H9 (cell line): ENCODE results near the gene PRKCA. TPM values are rescaled to one million over a fixed set of nuclear protein-coding genes. Genes with fewer than 3 reads are reported as not detected.
A peak's percentile ranks its signal among the peaks of the same experiment; 100 is the strongest.

ENCODE experiments used
- DNase-seq: peaks from one replicate; pipeline ENCODE4 v3.0.0-alpha.2; 2017
- H2AFZ ChIP-seq: one replicate; pipeline ENCODE4 v1.6.1; 2013; ENCODE audit warnings: mild to moderate bottlenecking, low read length, control low read depth, moderate library complexity
- H2AK5ac ChIP-seq: 2 replicates; pipeline ENCODE4 v1.6.1; 2013; ENCODE audit warnings: low read length, control low read depth, mixed read lengths; ENCODE audit not compliant: insufficient read length
- H2BK120ac ChIP-seq: one replicate; pipeline ENCODE4 v1.6.1; 2013; ENCODE audit warnings: low read depth, mild to moderate bottlenecking, low read length, control low read depth, inconsistent platforms; ENCODE audit not compliant: poor library complexity, severe bottlenecking
- H2BK12ac ChIP-seq: 2 replicates; pipeline ENCODE4 v1.6.1; 2013; ENCODE audit warnings: low read length, control low read depth, mixed read lengths, low read depth; ENCODE audit not compliant: insufficient read length
- H2BK15ac ChIP-seq: 2 replicates; pipeline ENCODE4 v1.6.1; 2013; ENCODE audit warnings: low read depth, low read length, control low read depth
- H2BK20ac ChIP-seq: one replicate; pipeline ENCODE4 v1.6.1; 2013; ENCODE audit warnings: low read depth, mild to moderate bottlenecking, low read length, control low read depth, inconsistent platforms; ENCODE audit not compliant: poor library complexity, severe bottlenecking
- H2BK5ac ChIP-seq: 2 replicates; pipeline ENCODE4 v1.6.1; 2013; ENCODE audit warnings: low read length, control low read depth, mixed read lengths; ENCODE audit not compliant: insufficient read length
- H3K14ac ChIP-seq: 2 replicates; pipeline ENCODE4 v1.6.1; 2013; ENCODE audit warnings: low read length, control low read depth; ENCODE audit not compliant: insufficient read depth
- H3K18ac ChIP-seq: 2 replicates; pipeline ENCODE4 v1.6.1; 2013; ENCODE audit warnings: low read depth, mild to moderate bottlenecking, mixed read lengths, low read length, control low read depth; ENCODE audit not compliant: insufficient read length
- H3K23ac ChIP-seq: 2 replicates; pipeline ENCODE4 v1.6.1; 2013; ENCODE audit warnings: low read length, control low read depth, mixed read lengths, low read depth; ENCODE audit not compliant: insufficient read length
- H3K23me2 ChIP-seq: 2 replicates; pipeline ENCODE4 v1.6.1; 2013; ENCODE audit warnings: low read depth, mild to moderate bottlenecking, mixed read lengths, low read length, control low read depth; ENCODE audit not compliant: insufficient read length, poor library complexity, severe bottlenecking
- H3K27ac ChIP-seq: 2 replicates; pipeline ENCODE4 v1.5.1; 2013; ENCODE audit warnings: low read length, control low read depth, mixed read lengths, low read depth; ENCODE audit not compliant: insufficient read length
- H3K27me3 ChIP-seq: 2 replicates; pipeline ENCODE4 v1.6.1; 2013; ENCODE audit warnings: low read length, control low read depth, inconsistent platforms; ENCODE audit not compliant: insufficient read depth
- H3K4ac ChIP-seq: 2 replicates; pipeline ENCODE4 v1.6.1; 2013; ENCODE audit warnings: low read depth, mild to moderate bottlenecking, control low read depth, inconsistent platforms, low read length, moderate library complexity
- H3K4me1 ChIP-seq: 2 replicates; pipeline ENCODE4 v1.6.1; 2013; ENCODE audit warnings: low read length, control low read depth, inconsistent platforms; ENCODE audit not compliant: insufficient read depth
- H3K4me2 ChIP-seq: 2 replicates; pipeline ENCODE4 v1.6.1; 2013; ENCODE audit warnings: low read length, control low read depth, mixed read lengths; ENCODE audit not compliant: insufficient read length, insufficient read depth
- H3K56ac ChIP-seq: 2 replicates; pipeline ENCODE4 v1.6.1; 2013; ENCODE audit warnings: low read depth, mild to moderate bottlenecking, mixed read lengths, low read length, control low read depth; ENCODE audit not compliant: insufficient read length
- H3K79me1 ChIP-seq: 2 replicates; pipeline ENCODE4 v1.6.1; 2013; ENCODE audit warnings: low read depth, mild to moderate bottlenecking, moderate library complexity, low read length, control low read depth, inconsistent platforms; ENCODE audit not compliant: insufficient read depth, poor library complexity, severe bottlenecking
- H3K79me2 ChIP-seq: 2 replicates; pipeline ENCODE4 v1.6.1; 2013; ENCODE audit warnings: low read length, control low read depth, inconsistent platforms; ENCODE audit not compliant: insufficient read depth
- H3K9ac ChIP-seq: 2 replicates; pipeline ENCODE4 v1.6.1; 2013; ENCODE audit warnings: low read length, control low read depth, mixed read lengths; ENCODE audit not compliant: insufficient read length; ENCODE audit errors: extremely low read depth
- H3K9me3 ChIP-seq: one replicate; pipeline ENCODE4 v1.6.1; 2013; ENCODE audit warnings: low read depth, low read length, inconsistent platforms; ENCODE audit not compliant: control insufficient read depth
- H3T11ph ChIP-seq: one replicate; pipeline ENCODE4 v1.6.1; 2013; ENCODE audit warnings: mild to moderate bottlenecking, low read length, control low read depth, inconsistent platforms
- H4K20me1 ChIP-seq: one replicate; pipeline ENCODE4 v1.6.1; 2013; ENCODE audit not compliant: control insufficient read depth, insufficient read length, insufficient read depth
- H4K5ac ChIP-seq: 2 replicates; pipeline ENCODE4 v1.6.1; 2013; ENCODE audit warnings: low read depth, mild to moderate bottlenecking, mixed read lengths, low read length, control low read depth; ENCODE audit not compliant: insufficient read length
- H4K8ac ChIP-seq: replicated peaks from 2 replicates; pipeline ENCODE4 v1.6.1; 2013; ENCODE audit warnings: low read length, control low read depth, mixed read lengths, low read depth; ENCODE audit not compliant: insufficient read length
- H4K91ac ChIP-seq: 2 replicates; pipeline ENCODE4 v1.6.1; 2013; ENCODE audit warnings: low read depth, mild to moderate bottlenecking, moderate library complexity, mixed read lengths, low read length, control low read depth; ENCODE audit not compliant: insufficient read length
- H3K27ac Mint-ChIP-seq, 3 experiments: 2 replicates in 2 of 3; 3 replicates in 1 of 3; pipeline ENCODE4 v1.8.0; 2020 to 2021; ENCODE audit warnings: mixed read lengths in 3 of 3, mild to moderate bottlenecking in 1 of 3, moderate library complexity in 1 of 3
- H3K27me3 Mint-ChIP-seq: 2 replicates; pipeline ENCODE4 v1.8.0; 2021; ENCODE audit warnings: low read depth, mild to moderate bottlenecking, moderate library complexity, mixed read lengths
- H3K36me3 Mint-ChIP-seq, 3 experiments: 2 replicates in 2 of 3; 3 replicates in 1 of 3; pipeline ENCODE4 v1.8.0; 2020 to 2021; ENCODE audit warnings: low read depth in 3 of 3, mixed read lengths in 3 of 3; ENCODE audit not compliant: insufficient read depth in 1 of 3
- H3K4me1 Mint-ChIP-seq, 2 experiments: 2 replicates each; pipeline ENCODE4 v1.8.0; 2020; ENCODE audit warnings: mixed read lengths in 2 of 2
- H3K4me3 Mint-ChIP-seq, 2 experiments: 2 replicates in 1 of 2; 3 replicates in 1 of 2; pipeline ENCODE4 v1.8.0; 2020 to 2021; ENCODE audit warnings: mild to moderate bottlenecking in 2 of 2, mixed read lengths in 2 of 2, moderate library complexity in 1 of 2
- H3K9me3 Mint-ChIP-seq, 2 experiments: 2 replicates in 1 of 2; 3 replicates in 1 of 2; pipeline ENCODE4 v1.8.0; 2020; ENCODE audit warnings: mild to moderate bottlenecking in 2 of 2, mixed read lengths in 2 of 2, moderate library complexity in 1 of 2
- CTCF ChIP-seq: fragments of 200-600 bp; sonication (generic); conservative IDR thresholded peaks from 3 replicates; pipeline ENCODE4 v1.8.0; 2021; ENCODE audit warnings: antibody characterized with exemption, mild to moderate bottlenecking
- WGBS: extraction: QIAGEN DNeasy Blood & Tissue Kit; methylation state at CpG from one replicate; pipeline ENCODE4 v1.1.7; 2013; ENCODE audit warnings: missing lambda C conversion rate, low lambda C conversion rate, mixed read lengths; ENCODE audit not compliant: insufficient read length; ENCODE audit errors: extremely low coverage; 5-methylcytosine and 5-hydroxymethylcytosine counted together
- total RNA-seq: library from RNA; stranded (reverse); gene quantifications from 2 replicates; pipeline ENCODE4 v1.2.1, GENCODE V29; 2021

Gene PRKCA
- total RNA-seq, 1 experiment from 2014 or later = 10.5 TPM

GRCh38 chr17:66337268-66337667 lies 34.9 kb downstream of the PRKCA start:
- no peak overlapping the region for H4K8ac ChIP-seq
- no peak for DNase-seq
- no peak overlapping the region for H2AK5ac ChIP-seq
- H3K27ac ChIP-seq = no peak overlapping the region
- no peak overlapping the region for H4K5ac ChIP-seq
- no peaks in the 10 kb centered on the region for H3K27me3 Mint-ChIP-seq
- no peak overlapping the region for H3K23ac ChIP-seq
- no peaks in the 10 kb centered on the region for H4K20me1 ChIP-seq
- H3K56ac ChIP-seq = no peak overlapping the region
- no peak for TF ChIP-seq CTCF
- no peaks in the 10 kb centered on the region for H3K4me1 ChIP-seq
- H3K27me3 ChIP-seq = no peaks in the 10 kb centered on the region
- H2BK5ac ChIP-seq = no peak overlapping the region
- H2BK12ac ChIP-seq = no peak overlapping the region
- no peak overlapping the region for H3K14ac ChIP-seq
- H3K79me1 ChIP-seq = no peaks in the 10 kb centered on the region
- H3K9me3 Mint-ChIP-seq = no peaks in the 10 kb centered on the region
- peak overlapping the region in 1 of 3 experiments; percentile 31; a peak in 1 of 7 replicates for H3K27ac Mint-ChIP-seq
- H3K4me3 Mint-ChIP-seq = no peak overlapping the region
- no peak overlapping the region for H3K18ac ChIP-seq
- peaks cover 6 to 15% of the 10 kb centered on the region in 2 experiments for H3K4me1 Mint-ChIP-seq
- H3K9me3 ChIP-seq = no peaks in the 10 kb centered on the region
- no peak overlapping the region for H2BK20ac ChIP-seq
- no CpG with 5 or more reads among the region's 6 CpGs for WGBS
- H4K91ac ChIP-seq = no peak overlapping the region
- no peak overlapping the region for H3K4ac ChIP-seq
- no peak overlapping the region for H3K9ac ChIP-seq
- H3K79me2 ChIP-seq = no peaks in the 10 kb centered on the region
- no peak overlapping the region for H2BK15ac ChIP-seq
- no peak overlapping the region for H3K4me2 ChIP-seq
- H3K23me2 ChIP-seq = no peaks in the 10 kb centered on the region
- H2AFZ ChIP-seq = no peak overlapping the region
- no peak overlapping the region for H2BK120ac ChIP-seq
- no peak overlapping the region for H3T11ph ChIP-seq
- H3K36me3 Mint-ChIP-seq = no peaks in the 10 kb centered on the region
